Dedifferentiated amniotic fluid mesenchymal stem cell (primary cell): ENCODE measurements around the gene GINS2.

Source experiments
- DNase-seq: peaks from one replicate; pipeline ENCODE4 v3.0.0-alpha.2; 2016; ENCODE audit errors: extremely low spot score

Gene GINS2

DNA sequence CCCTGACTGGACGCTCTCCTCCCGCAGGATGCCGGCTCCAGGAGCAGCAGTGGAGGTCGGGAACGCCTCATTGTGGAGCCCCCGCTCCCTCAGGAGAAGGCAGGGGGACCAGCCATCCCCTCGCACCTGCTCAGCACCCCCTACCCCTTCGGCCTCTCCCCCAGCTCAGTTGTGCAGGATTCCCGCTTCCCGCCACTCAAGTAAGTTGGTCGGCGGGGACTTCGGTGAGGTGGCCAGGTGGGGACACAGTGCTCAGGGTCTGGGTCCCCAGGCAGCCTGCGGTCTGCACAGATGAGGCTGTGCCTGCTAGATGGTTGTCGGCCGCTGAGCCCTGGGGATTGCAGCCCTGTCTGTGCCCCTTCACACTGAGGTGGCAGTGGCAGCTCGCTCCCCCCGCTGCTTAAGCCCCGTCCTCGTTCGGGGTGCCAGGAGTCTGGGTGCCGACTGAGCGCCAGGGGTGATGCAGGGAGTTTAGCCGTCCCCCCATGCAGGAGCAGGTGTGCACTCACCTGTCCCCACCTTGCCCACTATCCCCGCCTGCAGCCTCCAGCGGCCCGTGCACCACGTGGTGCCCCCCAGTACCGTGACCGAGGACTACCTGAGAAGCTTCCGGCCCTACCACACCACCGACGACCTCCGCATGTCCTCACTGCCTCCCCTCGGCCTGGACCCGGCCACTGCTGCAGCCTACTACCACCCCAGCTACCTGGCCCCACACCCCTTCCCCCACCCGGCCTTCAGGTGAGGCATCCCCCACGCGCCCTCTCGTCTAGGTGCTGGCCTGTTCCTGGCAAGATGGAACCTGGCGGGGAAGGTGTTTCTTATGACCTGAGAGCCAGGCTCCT is 34.3 kb downstream of the GINS2 start:
- DNase-seq, result no peak

DNA sequence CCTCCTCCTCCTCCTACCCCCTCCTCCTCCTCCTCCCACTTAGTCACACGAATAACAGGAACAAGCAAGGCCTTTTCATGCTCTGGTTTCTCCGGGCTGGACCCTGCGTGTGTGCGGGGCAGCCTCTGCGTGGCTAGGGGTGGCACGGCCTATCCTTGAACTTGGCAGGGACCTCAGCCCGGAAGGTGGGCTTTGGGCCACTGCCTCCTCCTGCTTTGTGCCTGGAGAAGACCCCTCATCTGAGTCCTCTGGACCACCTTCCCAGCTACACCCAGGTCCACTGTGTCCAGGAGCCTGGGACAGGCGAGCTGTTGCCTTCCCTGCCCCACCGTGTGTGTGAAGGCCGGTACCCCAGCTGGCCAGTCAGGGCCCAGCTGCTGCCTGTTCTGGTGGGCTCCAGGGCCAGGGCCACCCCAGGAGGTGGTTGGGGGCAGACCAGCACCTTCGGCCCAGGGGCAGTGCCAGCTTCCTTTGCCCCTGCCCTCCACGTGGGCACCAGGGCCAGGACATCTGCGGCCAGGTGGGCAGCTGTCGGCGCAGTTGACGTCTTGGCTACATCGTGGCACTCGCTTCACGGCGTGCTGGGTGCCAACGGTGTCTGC is 35.4 kb downstream of the GINS2 start:
- no peak for DNase-seq

DNA sequence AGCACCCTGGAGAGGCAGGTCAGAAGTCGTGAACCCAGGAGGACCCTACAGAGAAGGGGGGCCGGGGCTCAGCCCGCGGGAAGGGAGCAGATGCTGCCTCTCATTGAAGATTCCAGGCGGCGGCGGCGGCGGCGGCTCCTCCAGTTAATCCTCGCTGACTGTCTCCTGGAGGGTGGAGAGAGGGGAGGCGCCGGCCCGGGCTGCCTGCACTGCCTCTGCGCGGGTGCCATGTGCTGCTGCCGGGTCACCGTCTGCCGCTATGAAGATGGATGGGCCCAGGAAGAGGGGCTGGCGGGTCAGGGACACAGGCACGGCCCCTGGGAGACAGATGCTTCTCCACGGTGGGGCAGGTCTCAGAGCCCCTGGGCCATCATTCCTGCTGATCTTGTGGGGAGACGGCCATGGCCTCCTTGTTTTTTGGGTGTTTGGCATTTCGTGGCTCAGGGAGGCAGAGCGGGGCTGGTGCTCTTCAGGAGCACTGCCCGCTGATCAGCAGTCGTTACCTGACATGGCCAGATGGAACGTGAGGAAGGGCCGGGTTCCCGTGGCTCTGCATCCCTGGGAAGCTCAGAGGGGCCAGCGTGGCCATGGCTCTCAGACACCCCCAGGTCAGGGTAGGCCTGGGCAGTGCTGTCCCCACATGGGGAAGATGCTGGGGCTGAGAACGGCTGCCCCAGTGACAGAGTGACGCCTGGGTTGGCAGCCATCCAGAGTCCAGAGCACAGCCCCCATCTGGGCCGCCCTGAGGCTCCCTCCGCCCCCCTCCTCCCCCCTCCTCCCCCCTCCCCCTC is 36.1 kb downstream of the GINS2 start:
- DNase-seq, result no peak

DNA sequence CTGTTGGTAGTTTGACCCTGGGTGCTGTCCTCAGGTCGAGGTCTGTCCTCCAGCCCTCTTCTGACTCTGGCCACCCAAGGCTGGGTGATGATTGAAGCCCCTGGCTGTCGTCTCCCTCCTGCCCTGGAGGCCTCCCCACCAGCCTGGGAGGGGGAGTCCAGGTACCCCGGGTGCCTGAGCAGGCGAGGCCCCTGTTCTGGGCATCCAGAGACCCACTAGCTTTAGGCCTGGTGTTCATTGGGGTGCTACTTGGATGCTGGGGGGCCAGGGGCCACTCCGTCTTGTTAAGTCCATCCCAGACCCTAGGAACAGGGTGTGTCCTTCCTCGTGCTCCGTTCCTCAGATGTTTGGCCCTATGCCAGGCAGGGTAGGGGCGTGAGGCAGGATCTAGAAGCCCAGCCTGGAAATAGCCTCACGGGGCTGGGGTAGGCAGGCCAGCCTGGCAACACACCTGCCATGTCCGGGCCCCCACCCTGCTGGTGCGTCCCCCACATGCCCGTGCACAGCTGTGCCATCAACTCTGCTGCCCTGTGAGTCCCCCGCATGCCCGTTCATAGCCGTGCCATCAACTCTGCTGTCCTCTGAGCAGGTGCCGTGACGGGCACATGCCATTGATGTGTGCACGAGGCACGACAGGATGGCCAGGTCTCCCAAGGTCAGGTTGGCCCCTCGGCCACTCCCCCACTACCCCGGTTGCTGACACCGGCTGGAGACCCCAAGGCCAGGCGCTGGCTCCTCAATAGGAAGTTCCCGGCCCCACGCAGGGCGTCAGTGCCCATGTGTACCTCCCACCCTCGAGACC is 36.9 kb downstream of the GINS2 start:
- DNase-seq, result no peak

DNA sequence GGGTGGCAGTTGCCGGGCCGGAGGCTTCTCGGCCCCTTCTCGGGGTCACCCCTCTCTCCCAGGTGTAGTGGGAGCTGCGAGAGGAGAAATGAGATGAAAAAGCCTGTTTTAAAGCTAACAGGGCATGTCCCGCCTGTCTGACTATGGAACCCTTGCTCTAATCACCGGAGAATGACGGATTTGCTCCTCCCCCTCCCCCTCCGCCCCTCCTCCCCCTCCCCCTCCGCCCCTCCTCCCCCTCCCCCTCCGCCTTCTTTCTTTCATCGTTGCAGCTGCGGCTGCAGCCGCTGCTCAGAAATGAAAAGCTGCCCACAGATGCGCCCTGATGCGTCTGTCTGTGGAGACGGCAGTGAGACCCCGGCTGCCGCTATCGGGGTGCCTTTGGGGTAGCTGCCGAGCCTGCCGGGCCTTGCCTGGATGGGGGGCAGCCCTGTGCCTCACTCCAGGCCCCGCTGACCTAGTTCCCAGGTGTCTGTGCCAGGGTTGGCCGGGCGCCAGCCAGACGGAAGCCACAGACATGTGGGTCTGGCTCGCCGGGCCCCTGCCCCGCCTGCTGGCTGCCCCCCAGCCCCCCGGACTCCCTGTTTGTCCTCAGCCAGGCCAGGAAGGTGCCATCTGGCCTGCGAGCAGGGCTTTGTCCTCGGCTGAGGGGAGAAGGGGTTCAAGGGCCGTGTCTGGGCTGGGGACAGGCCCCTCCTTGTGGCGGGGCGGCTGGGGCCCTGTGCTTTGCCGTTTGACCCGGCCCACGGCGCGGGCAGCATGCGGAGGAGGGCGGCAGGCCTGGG is 37.7 kb downstream of the GINS2 start:
- DNase-seq, result no peak

DNA sequence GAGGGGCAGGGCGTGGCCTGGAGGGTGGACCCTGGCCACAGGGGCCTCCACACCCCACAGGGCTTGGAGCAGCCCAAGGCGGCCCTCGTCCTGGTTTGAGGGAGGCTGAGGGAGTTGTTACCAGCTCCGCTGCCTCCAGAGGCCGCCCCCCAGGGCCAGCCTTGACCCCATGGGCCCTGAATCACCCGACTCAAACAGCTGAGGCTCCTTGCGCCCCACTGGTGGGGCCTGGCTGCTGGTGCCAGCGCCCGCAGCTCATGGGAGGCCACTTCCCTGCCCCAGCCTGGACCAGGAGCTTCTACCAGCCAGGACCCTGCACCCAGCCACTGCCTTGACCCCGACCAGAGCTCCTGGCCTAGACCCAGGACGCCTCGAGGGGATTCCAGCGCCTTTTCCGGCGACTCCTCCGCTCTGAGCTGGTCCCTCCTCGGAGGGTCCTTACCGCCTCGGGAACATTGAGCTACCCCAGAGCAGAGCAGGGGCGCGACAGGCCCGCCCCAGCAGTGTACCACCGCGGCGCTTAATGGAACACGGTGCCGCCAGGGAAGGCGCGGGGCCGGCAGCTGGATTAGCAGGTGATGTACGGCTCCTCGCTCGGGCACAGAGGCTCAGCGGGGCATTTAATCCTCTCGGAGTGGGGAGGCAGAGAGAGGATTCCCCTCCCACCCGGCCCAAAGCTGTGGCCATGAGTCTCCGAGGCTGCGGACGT is 38.5 kb downstream of the GINS2 start:
- DNase-seq, result no peak

DNA sequence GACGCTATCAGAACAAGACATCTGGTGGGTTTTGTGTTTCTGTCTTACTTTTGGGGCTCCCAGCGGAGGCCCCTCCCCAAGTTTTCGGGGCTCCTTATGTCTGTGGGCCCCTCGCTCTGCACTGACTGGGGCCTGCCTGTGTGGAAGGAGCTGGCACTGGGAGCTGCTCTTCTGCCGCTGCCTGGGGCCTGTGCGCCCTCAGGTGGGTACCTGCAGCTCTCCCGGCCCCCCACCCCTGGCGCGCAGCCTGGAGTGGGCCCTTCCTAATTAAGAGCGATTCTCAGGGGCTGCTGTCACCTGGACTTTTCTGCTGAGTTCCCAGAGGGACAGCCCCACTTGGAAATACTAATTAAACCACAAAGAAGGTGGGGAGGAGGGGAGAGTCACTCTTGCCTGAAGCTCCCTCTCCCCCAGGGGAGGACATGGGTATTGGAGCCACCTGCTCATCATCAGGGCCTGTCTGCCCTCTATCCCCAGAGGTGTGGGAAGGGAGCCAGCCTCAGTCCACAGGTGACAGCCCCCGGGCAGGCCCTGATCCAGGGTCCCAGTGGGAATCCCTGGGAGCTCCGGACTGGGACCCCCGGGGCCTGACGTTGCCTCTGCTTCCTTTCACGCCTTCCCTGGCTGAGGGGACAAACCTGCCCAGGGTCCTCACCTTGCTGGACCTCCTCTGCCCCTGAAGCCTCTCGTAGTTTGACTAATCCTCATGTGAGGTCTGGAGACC is 39.2 kb downstream of the GINS2 start:
- no peak for DNase-seq

DNA sequence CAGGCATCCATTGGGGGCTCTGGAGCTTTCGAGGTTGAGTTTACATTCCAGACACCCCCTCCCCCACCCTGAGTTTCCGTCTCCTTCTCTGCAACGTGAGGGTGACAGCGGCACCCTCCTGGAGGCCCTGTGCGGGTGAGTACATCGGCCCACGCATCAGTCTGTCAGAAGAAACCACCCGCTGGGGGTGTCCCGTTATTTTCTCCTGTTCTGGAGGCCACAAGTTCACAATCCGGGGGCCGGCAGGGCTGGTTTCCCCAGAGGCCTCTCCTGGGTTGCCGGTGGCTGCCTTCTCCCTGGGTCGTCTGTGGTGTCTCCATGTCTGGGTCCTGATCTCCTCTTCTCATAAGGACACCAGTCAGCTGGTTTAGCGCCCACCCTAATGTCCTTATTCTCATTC is 39.9 kb downstream of the GINS2 start:
- no peak for DNase-seq

DNA sequence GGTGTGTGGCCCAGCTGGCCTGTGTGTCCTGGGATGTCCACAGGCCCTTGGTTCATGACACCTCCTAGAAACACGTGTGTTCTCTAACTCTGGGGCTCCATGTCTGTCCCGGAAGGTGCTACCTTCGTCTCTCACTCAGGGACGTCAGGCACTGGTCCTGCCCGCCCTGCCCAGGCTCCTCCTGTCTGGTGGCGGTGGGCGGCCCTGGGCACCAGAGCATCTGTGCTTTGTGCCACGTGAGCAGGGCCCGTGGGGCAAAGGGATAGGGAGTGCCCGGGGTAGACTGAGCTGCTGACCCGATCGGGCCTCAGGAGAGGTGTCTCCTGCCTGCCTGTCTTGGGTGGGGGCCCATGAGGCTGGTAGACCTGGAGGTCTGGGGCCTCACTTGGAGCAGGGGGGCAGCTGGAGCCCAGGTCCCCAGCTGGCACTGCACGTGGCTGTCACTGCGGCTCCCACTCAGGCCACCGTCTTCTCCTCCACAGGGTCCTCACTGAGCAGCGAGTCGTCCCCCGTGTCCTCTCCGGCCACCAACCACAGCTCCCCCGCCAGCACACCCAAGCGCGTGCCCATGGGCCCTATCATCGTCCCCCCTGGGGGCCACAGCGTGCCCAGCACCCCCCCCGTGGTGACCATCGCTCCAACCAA is 40.6 kb downstream of the GINS2 start:
- no peak for DNase-seq

DNA sequence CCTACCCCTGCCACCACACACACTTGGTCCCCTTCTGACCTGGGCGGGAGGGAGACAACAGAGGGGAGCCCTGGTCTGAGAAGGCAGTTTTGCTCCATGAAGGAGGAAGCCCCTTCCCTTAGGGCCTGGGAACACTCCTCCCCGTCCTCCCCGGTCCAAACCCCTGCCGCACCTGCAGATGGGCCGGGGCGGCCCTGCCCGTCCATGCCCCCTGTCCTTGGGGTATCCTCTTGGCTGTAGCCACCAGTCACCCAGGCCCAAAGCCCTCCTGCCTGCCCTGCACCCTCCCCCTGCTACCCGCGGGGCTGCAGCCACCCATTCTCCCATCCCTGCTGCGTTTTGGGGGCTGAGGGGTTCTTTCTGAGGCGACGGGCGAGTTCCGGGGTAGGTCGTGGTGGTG is 41.8 kb downstream of the GINS2 start:
- no peak for DNase-seq

DNA sequence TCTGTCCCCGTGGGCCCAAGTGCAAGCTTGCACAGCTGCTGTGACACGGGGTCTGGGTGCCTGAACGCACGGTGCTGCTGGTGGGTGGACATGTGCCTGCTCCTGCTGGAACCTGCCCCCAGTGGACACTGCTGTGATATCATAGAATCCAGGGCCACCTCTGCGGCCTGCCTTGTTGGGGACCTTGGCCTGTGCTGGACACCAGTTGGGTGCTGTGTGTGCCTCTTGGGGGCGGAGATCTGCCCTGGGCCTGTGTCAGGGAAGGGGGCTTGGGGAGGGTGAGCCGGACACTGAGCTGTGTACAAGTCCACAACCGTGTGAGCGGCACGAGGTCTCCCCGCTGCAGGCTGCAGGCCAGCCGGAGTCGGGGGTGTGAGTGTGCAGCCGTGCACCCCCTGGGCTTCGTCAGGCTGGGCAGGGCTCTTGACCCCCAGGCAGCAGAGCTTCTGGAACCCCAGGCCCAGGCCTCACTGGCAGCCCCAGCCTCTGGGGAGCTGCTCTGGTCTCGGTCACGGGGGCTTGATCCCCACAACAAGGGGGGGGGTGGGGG is 42.3 kb downstream of the GINS2 start:
- DNase-seq, result no peak

DNA sequence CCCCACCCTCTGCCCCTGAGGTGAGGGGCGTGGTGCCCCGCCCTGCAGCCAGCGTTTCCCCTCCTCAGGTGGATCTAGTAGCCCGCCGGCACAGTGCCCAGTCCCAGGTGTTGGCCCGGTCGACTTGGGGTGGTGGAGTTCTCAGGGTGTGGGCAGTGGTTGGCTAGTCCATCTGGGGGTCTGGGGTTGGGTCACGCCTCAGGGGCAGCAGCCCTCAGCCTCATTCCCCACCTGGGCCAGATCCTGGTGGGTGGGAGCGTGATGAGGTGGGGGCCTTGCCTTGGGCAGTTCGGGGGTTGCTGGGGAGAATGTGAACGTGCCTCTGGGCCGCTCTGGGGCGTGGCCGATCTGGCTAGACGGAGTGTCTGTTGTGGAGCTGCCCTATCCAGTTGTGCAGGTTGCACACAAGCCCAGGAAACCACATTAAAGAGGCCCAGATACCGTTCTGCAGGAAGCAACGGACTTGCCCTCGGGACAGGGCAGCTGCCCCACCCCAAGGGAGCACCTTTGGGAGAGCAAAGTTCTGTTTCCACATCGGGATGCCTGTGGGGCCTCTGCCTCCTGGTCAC is 43.6 kb downstream of the GINS2 start:
- DNase-seq, result no peak

DNA sequence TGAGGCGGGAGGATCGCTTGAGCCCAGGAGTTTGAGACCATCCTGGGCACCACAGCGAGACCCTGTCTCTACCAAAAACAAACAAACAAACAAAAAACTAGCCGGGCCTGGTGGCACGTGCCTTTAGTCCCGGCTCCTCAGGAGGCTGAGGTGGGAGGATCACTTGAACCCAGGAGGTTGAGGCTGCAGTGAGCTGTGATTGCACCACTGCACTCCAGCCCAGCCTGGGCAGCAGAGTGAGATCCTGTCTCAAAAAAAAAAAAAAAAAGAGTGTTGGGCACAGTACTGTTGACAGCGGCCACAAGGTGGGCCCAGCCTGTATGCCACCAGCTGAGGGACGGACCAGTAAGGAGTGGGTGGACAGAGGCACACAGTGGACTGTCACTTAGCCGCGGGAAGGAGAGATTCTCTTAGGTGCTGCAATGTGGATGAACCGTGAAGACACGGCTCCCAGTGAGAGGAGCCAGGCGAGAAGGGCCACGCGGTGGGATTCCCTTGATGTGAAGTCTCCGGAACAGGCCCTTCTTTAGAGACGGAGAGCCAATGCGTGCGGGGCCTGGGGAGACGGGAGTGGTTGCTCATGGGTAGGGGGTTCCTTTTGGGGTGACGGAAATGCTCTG is 44.6 kb downstream of the GINS2 start:
- no peak for DNase-seq

DNA sequence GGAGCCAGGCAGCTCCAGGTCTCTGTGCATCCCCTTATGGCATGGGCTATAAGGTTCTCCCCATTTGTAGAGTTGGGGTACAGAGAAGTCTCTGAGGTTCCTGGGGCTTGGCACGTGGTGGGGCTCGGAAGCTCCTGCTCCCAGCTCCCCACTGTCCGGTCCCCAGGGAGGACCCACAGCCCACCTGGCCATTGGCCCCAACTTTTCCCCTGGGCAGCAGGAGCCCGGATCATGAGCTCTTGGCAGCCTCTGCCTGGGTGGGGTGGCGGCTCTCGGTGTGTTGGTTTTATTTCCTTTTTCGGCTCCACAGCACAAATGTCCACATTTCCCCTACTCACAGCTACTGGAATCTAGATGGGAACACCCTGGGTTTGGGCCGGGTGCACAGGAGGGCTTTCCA is 45.1 kb downstream of the GINS2 start:
- no peak for DNase-seq

DNA sequence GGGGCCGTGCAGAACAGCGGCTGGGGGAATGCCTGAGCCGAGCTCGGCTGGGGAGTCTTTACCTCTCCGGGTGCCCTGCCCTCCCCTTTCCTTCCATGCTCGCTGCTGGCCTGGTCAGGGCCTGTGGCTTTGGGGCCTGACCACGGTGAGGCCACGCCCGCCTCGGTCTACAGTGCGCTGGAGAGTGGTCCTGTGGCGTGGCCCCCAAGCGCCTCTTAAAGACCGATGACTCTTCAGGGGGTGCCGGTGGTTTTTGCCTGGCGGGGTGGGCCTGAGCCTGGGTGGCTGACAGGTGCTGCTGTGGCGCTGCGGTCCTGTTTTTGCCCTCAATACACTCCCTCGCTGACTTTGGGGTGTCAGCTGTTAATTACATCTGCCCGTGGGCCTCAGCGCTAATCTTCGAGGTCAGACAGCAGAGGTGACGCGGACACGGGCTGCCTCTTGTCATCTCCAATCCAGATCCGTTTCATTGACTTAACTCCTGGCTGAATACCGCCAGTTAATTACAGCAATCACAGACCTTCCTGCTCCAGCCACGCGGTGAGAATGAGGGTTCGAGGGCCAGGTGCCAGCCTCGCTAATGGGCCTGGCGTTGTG is 45.9 kb downstream of the GINS2 start:
- no peak for DNase-seq

DNA sequence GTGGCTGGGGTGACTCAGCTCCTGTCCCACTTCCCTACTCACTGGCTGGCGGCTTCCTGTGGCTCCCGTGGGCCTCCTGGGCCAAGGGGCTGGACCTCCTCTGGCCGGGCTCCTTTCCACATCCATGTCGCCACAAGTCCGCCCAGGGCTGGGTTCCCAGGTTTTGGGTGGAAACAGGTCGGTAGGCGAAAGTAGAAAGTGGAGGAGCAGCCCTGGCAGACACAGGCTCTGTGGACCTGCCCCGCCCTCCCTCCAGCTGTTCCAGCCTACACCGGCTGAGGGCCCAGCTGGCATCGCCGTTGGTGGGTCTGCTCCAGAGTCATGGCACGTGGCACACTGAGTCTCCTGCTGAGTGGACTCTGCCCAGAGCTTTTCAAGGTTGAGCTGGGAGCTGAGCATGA is 47.0 kb downstream of the GINS2 start:
- DNase-seq, result no peak

DNA sequence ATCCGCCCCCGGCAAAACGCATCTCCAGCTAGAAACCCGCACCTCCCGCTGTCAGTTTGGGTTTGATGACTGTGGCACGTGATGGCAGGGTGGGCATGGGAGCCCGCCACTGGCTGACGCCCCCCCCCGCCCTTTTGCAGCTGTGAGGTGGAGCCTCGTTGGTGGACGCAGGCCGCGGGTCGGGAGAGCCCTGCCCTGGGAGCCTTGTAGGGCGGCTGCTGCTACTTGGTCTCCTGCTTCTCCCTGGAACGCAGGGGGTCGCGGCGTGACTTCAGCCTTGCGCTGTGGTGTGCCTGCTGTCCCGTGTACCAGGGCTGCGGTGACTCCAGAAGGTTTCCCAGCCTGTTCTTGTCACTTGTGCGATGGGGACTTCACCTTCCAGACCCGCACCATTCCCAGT is 47.4 kb downstream of the GINS2 start:
- no peak for DNase-seq

DNA sequence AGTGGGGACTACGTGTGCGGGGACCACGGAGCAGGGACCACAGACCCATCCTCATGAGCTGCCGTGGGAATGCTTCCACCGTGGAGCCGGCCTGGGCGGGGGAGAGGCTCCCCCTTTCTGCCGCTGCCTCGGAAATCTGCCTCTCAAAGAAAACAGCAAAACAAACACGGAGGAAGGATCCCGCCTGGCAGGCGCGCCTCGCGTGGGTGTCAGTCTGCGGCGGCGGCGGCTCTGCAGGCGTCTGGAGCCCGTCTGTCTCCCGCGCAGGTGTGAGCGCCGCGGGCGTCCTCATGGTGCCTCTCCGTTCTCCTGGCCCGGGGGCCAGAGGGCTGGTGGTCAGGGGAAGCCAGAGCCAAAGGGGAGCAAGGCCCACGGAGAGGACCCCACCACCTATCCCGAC is 48.2 kb downstream of the GINS2 start:
- no peak for DNase-seq
